ENCODE measurements around the gene ROR2.

DNA sequence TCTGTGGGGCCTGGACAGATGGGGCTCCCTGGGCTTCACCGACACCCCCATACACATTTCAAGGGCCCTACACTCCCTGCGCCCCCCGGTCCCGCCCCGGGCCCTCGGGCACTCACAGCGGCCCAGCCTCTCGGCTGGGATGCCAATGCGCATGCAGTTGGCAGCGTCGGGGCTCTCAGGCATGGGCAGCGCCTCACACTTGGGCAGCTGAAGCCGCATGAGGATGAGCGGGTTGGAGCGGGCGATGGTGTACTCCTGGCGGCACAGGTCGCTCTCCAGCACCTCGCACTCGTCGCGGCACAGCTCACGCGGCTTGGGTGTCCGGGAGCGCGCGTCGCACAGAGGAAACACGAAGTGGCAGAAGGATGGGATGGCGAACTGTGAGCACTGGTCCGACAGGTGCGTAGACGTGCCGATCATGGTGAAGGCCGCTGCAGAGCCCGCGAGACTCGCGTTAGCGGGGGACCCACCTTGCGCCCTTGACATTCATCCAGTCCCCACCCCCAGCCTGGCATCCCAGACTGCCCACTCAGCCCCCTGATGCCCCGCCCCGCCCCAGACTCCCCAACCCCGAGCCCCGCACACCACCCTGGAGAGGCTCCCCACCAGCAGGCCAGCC lies 216.9 kb downstream of the ROR2 start:
- TF ChIP-seq, protein P1, sequence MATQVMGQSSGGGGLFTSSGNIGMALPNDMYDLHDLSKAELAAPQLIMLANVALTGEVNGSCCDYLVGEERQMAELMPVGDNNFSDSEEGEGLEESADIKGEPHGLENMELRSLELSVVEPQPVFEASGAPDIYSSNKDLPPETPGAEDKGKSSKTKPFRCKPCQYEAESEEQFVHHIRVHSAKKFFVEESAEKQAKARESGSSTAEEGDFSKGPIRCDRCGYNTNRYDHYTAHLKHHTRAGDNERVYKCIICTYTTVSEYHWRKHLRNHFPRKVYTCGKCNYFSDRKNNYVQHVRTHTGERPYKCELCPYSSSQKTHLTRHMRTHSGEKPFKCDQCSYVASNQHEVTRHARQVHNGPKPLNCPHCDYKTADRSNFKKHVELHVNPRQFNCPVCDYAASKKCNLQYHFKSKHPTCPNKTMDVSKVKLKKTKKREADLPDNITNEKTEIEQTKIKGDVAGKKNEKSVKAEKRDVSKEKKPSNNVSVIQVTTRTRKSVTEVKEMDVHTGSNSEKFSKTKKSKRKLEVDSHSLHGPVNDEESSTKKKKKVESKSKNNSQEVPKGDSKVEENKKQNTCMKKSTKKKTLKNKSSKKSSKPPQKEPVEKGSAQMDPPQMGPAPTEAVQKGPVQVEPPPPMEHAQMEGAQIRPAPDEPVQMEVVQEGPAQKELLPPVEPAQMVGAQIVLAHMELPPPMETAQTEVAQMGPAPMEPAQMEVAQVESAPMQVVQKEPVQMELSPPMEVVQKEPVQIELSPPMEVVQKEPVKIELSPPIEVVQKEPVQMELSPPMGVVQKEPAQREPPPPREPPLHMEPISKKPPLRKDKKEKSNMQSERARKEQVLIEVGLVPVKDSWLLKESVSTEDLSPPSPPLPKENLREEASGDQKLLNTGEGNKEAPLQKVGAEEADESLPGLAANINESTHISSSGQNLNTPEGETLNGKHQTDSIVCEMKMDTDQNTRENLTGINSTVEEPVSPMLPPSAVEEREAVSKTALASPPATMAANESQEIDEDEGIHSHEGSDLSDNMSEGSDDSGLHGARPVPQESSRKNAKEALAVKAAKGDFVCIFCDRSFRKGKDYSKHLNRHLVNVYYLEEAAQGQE (IDR thresholded peaks at IDR 0.05; ENCODE audit: low read depth) = no peak
- no peak for TF ChIP-seq RAD21 (IDR thresholded peaks at IDR 0.05; ENCODE audit: low read depth)
- TF ChIP-seq FOXM1 (IDR thresholded peaks at IDR 0.05; ENCODE audit: borderline replicate concordance, low read depth) = no peak
- no peak for TF ChIP-seq TAF1 (IDR thresholded peaks at IDR 0.05; ENCODE audit: low read depth)
- TF ChIP-seq YY1 (IDR thresholded peaks at IDR 0.05; ENCODE audit: low read depth) = no peak
- TF ChIP-seq, protein P2, sequence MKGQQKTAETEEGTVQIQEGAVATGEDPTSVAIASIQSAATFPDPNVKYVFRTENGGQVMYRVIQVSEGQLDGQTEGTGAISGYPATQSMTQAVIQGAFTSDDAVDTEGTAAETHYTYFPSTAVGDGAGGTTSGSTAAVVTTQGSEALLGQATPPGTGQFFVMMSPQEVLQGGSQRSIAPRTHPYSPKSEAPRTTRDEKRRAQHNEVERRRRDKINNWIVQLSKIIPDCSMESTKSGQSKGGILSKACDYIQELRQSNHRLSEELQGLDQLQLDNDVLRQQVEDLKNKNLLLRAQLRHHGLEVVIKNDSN (IDR thresholded peaks at IDR 0.05) = no peak
- TF ChIP-seq, protein P3, sequence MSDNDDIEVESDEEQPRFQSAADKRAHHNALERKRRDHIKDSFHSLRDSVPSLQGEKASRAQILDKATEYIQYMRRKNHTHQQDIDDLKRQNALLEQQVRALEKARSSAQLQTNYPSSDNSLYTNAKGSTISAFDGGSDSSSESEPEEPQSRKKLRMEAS (IDR thresholded peaks at IDR 0.05) = no peak

Measured in Ishikawa (cell line).